Liver (tissue), 9 donors: ENCODE results near the gene MRPL46. TPM values are rescaled to one million over a fixed set of nuclear protein-coding genes. Genes with fewer than 3 reads are reported as not detected.

Source experiments
- DNase-seq: peaks from one replicate; pipeline ENCODE4 v3.0.0-alpha.2; 2017; ENCODE audit warnings: low spot score
- H3K27ac ChIP-seq, 2 donors: one replicate each; pipeline ENCODE4 v1.7.0; 2013; ENCODE audit warnings: inconsistent platforms in 2 of 2, low read length in 2 of 2, control low read depth in 1 of 2, low read depth in 1 of 2, mild to moderate bottlenecking in 1 of 2
- H3K27me3 ChIP-seq, 4 donors: one replicate each; pipeline versions ENCODE4 v1.6.1 to v1.7.0; 2013; ENCODE audit warnings: low read length in 3 of 4, inconsistent platforms in 1 of 4, mild to moderate bottlenecking in 1 of 4, moderate library complexity in 1 of 4; ENCODE audit not compliant: control insufficient read depth in 4 of 4, insufficient read depth in 4 of 4
- H3K36me3 ChIP-seq, 4 donors: one replicate each; pipeline versions ENCODE4 v1.6.1 to v1.7.0; 2013; ENCODE audit warnings: low read length in 3 of 4, mild to moderate bottlenecking in 3 of 4, low read depth in 1 of 4, moderate library complexity in 1 of 4; ENCODE audit not compliant: control insufficient read depth in 4 of 4, insufficient read depth in 3 of 4
- H3K4me1 ChIP-seq, 4 donors: one replicate each; pipeline versions ENCODE4 v1.6.1 to v1.7.0; 2013; ENCODE audit warnings: low read length in 3 of 4, mild to moderate bottlenecking in 3 of 4, moderate library complexity in 1 of 4; ENCODE audit not compliant: control insufficient read depth in 4 of 4, insufficient read depth in 4 of 4
- H3K4me3 ChIP-seq, 3 donors: one replicate each; pipeline versions ENCODE4 v1.6.1 to v1.7.0; 2013; ENCODE audit warnings: low read length in 3 of 3, control low read depth in 1 of 3, low read depth in 1 of 3, mild to moderate bottlenecking in 1 of 3
- H3K9ac ChIP-seq, 2 donors: one replicate each; pipeline ENCODE4 v1.7.0; 2013; ENCODE audit warnings: low read length in 2 of 2, mild to moderate bottlenecking in 2 of 2, moderate library complexity in 2 of 2, control low read depth in 1 of 2, low read depth in 1 of 2
- H3K9me3 ChIP-seq, 4 donors: one replicate each; pipeline versions ENCODE4 v1.6.1 to v1.7.0; 2013; ENCODE audit warnings: low read length in 3 of 4; ENCODE audit not compliant: control insufficient read depth in 4 of 4
- CTCF ChIP-seq: fragments of 150-350 bp; IDR thresholded peaks from 2 replicates; pipeline ENCODE4 v1.5.1; 2017; ENCODE audit warnings: improper control_type of control experiment, low read depth, low read length; ENCODE audit not compliant: missing input control
- FOXA1 ChIP-seq: IDR thresholded peaks from 2 replicates; pipeline ENCODE4 v1.6.1; 2016; ENCODE audit warnings: antibody characterized with exemption
- FOXA2 ChIP-seq: IDR thresholded peaks from 2 replicates; pipeline ENCODE4 v1.6.1; 2016; ENCODE audit warnings: antibody characterized with exemption
- GABPA ChIP-seq, 2 donors: IDR thresholded peaks in 1 of 2; conservative IDR thresholded peaks in 1 of 2; 2 replicates each; pipeline ENCODE4 v1.6.1; 2016; ENCODE audit warnings: antibody characterized with exemption in 2 of 2, mild to moderate bottlenecking in 1 of 2, moderate library complexity in 1 of 2
- JUND ChIP-seq, 2 donors: IDR thresholded peaks; 2 replicates each; pipeline ENCODE4 v1.6.1; 2016; ENCODE audit warnings: antibody characterized with exemption in 2 of 2
- MAX ChIP-seq: IDR thresholded peaks from 2 replicates; pipeline ENCODE4 v1.6.1; 2016; ENCODE audit warnings: antibody characterized with exemption
- REST ChIP-seq: IDR thresholded peaks from 2 replicates; pipeline ENCODE4 v1.6.1; 2016; ENCODE audit warnings: antibody characterized with exemption, mild to moderate bottlenecking
- WGBS: extraction: QIAGEN DNeasy Blood & Tissue Kit; methylation state at CpG from one replicate; pipeline ENCODE4 v1.1.7; 2013; 5-methylcytosine and 5-hydroxymethylcytosine counted together
- polyA plus RNA-seq, 2 donors: library from polyadenylated mRNA; stranded (reverse) in 1 of 2; unstranded in 1 of 2; fragments of 200-250 nt in 1 of 2; fragments of >200 nt in 1 of 2; fragmentation: Nextera tagmentation in 1 of 2; extraction: Ambion mirVana in 1 of 2; gene quantifications; one replicate each; pipeline versions ENCODE4 v1.2.1 to v1.2.3, GENCODE V29; 2013 to 2015
- total RNA-seq, 2 donors: library from RNA; depleted of rRNA; stranded (reverse); fragments of >200 nt; gene quantifications; one replicate each; pipeline ENCODE4 v1.2.3, GENCODE V29; 2014
- donor health status: healthy.
- donor health status: healthy.
- donor health status: healthy.
- donor health status: healthy.
- donor health status: healthy.

The MRPL46 gene
- total and polyA plus RNA-seq, 4 donors: 16.1 to 63.5 (median 39.2) TPM

- no peak overlapping the region for H3K4me3 ChIP-seq
- no peak for DNase-seq
- TF ChIP-seq JUND (IDR thresholded peaks at IDR 0.05) (no peak), CTCF (no peak), REST (no peak), GABPA (IDR thresholded peaks at IDR 0.05 in 1 of 2, conservative IDR thresholded peaks at IDR 0.05 in 1 of 2) (no peak), MAX (no peak), FOXA1 (no peak), FOXA2 (no peak)
- 55% methylated on average over 3 of the region's 3 CpGs for WGBS
- H3K36me3 ChIP-seq: no peaks in the 10 kb centered on the region
- H3K27ac ChIP-seq: no peak overlapping the region
- no peak overlapping the region for H3K9ac ChIP-seq
- no peaks in the 10 kb centered on the region for H3K4me1 ChIP-seq
- H3K9me3 ChIP-seq: no peaks in the 10 kb centered on the region
- peaks cover 0 to 10% (median 0%) of the 10 kb centered on the region in 4 donors for H3K27me3 ChIP-seq
These were observed 47.4 kb downstream of the MRPL46 start for GRCh38 chr15:88419830-88420229.

Other genes with a start within 250 kb of the MRPL46 start
- 1 to 10 TPM in 1 of 2 donors, under 1 TPM in 1; 0.33 to 2.9 TPM for gene NTRK3, start 210.6 kb downstream of the MRPL46 start, total RNA-seq
- gene NTRK3, start 210.6 kb downstream of the MRPL46 start, polyA plus RNA-seq: under 1 TPM; 0.21 to 0.31 TPM
- 10 to 100 TPM; 20.5 to 21.2 TPM for gene MRPS11, start 320 bp upstream of the MRPL46 start, total RNA-seq
- gene MRPS11, start 320 bp upstream of the MRPL46 start, polyA plus RNA-seq: 10 to 100 TPM; 43.5 to 54.4 TPM
- 1 to 10 TPM; 3.2 to 5.4 TPM for gene DET1, start 79.3 kb upstream of the MRPL46 start, total RNA-seq
- 1 to 10 TPM; 1.3 to 1.7 TPM for gene DET1, start 79.3 kb upstream of the MRPL46 start, polyA plus RNA-seq
- 10 to 100 TPM; 13.1 to 19.2 TPM for gene AEN, start 154.0 kb upstream of the MRPL46 start, total RNA-seq
- 1 to 10 TPM; 2.8 to 8.0 TPM for gene AEN, start 154.0 kb upstream of the MRPL46 start, polyA plus RNA-seq
- 10 to 100 TPM in 1 of 2 donors, 1 to 10 TPM in 1; 6.8 to 36.5 TPM for gene ISG20, start 171.6 kb upstream of the MRPL46 start, total RNA-seq
- gene ISG20, start 171.6 kb upstream of the MRPL46 start, polyA plus RNA-seq: 10 to 100 TPM; 14.1 to 14.5 TPM